Measurements from ENCODE around the gene ARSJ.
A peak's percentile ranks its signal among the peaks of the same experiment; 100 is the strongest.

Gene ARSJ

DNA sequence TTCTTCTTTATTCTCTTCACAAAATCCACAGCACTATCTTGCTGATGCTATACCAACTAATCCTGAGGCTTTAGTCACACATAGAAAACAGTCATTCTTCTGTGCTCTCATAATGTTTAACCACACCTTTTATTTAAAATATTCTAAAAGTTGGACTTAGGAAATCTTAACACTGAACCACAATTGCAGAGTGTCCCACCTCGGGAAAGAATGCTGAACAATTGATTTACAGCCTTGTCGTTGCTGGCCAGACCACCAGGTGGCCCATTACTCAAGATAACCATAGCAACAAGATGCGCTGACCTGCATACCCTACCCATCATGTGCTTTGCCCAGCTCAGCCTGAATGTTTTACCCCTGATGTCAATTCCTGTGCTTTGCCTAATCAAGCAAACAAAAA lies 100.8 kb downstream of the ARSJ start:
- Histone ChIP-seq H2AFZ (ENCODE audit: low read length) (no peak overlapping the region), H3F3A (ENCODE audit: insufficient read depth, low read length) (no peaks in the 10 kb centered on the region), H3K79me2 (ENCODE audit: insufficient read depth, low read length) (no peaks in the 10 kb centered on the region), H3K27me3 (ENCODE audit: insufficient read depth, low read length) (no peaks in the 10 kb centered on the region), H3K9ac (ENCODE audit: low read length) (no peak overlapping the region), H3K4me2 (ENCODE audit: low read length) (no peak overlapping the region), H3K4me3 (ENCODE audit: low read depth, low read length, poor library complexity, severe bottlenecking) (no peak overlapping the region), H3K27ac (ENCODE audit: low read depth, low read length, poor library complexity, severe bottlenecking) (no peak overlapping the region), H3K4me1 (ENCODE audit: insufficient read depth, low read length, severe bottlenecking) (no peaks in the 10 kb centered on the region), H3K36me3 (ENCODE audit: insufficient read depth, low read length) (no peaks in the 10 kb centered on the region), H3K9me2 (ENCODE audit: low read depth, low read length) (no peaks in the 10 kb centered on the region), H3K9me3 (ENCODE audit: low read length) (no peaks in the 10 kb centered on the region), H4K20me1 (ENCODE audit: insufficient read depth, low read length) (no peaks in the 10 kb centered on the region)
- TF ChIP-seq, protein P1, sequence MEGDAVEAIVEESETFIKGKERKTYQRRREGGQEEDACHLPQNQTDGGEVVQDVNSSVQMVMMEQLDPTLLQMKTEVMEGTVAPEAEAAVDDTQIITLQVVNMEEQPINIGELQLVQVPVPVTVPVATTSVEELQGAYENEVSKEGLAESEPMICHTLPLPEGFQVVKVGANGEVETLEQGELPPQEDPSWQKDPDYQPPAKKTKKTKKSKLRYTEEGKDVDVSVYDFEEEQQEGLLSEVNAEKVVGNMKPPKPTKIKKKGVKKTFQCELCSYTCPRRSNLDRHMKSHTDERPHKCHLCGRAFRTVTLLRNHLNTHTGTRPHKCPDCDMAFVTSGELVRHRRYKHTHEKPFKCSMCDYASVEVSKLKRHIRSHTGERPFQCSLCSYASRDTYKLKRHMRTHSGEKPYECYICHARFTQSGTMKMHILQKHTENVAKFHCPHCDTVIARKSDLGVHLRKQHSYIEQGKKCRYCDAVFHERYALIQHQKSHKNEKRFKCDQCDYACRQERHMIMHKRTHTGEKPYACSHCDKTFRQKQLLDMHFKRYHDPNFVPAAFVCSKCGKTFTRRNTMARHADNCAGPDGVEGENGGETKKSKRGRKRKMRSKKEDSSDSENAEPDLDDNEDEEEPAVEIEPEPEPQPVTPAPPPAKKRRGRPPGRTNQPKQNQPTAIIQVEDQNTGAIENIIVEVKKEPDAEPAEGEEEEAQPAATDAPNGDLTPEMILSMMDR (IDR thresholded peaks at IDR 0.05; ENCODE audit: low read length) = peak; percentile 52
- no peak for TF ChIP-seq EZH2 (IDR thresholded peaks at IDR 0.05; ENCODE audit: borderline replicate concordance, low read length)

GRCh38 chr4:113874480-113874879 lies 105.0 kb downstream of the ARSJ start:
- Histone ChIP-seq H3K36me3 (ENCODE audit: insufficient read depth, low read length) (no peaks in the 10 kb centered on the region), H3K9me2 (ENCODE audit: low read depth, low read length) (no peaks in the 10 kb centered on the region), H3K9ac (ENCODE audit: low read length) (no peak overlapping the region), H3K27ac (ENCODE audit: low read depth, low read length, poor library complexity, severe bottlenecking) (no peak overlapping the region), H3K79me2 (ENCODE audit: insufficient read depth, low read length) (no peaks in the 10 kb centered on the region), H3K4me1 (ENCODE audit: insufficient read depth, low read length, severe bottlenecking) (no peaks in the 10 kb centered on the region), H3K9me3 (ENCODE audit: low read length) (no peaks in the 10 kb centered on the region), H3F3A (ENCODE audit: insufficient read depth, low read length) (no peaks in the 10 kb centered on the region), H4K20me1 (ENCODE audit: insufficient read depth, low read length) (no peaks in the 10 kb centered on the region), H2AFZ (ENCODE audit: low read length) (no peak overlapping the region), H3K4me2 (ENCODE audit: low read length) (no peak overlapping the region), H3K4me3 (ENCODE audit: low read depth, low read length, poor library complexity, severe bottlenecking) (no peak overlapping the region), H3K27me3 (ENCODE audit: insufficient read depth, low read length) (no peaks in the 10 kb centered on the region)
- TF ChIP-seq, protein P1 (IDR thresholded peaks at IDR 0.05; ENCODE audit: low read length) = no peak
- no peak for TF ChIP-seq EZH2 (IDR thresholded peaks at IDR 0.05; ENCODE audit: borderline replicate concordance, low read length)

- no peaks in the 10 kb centered on the region for H3K4me1 ChIP-seq (ENCODE audit: insufficient read depth, low read length, severe bottlenecking)
- H3K27me3 ChIP-seq (ENCODE audit: insufficient read depth, low read length) = no peaks in the 10 kb centered on the region
- no peaks in the 10 kb centered on the region for H4K20me1 ChIP-seq (ENCODE audit: insufficient read depth, low read length)
- H3K9me3 ChIP-seq (ENCODE audit: low read length) = no peaks in the 10 kb centered on the region
- H3K27ac ChIP-seq (ENCODE audit: low read depth, low read length, poor library complexity, severe bottlenecking) = no peak overlapping the region
- H3F3A ChIP-seq (ENCODE audit: insufficient read depth, low read length) = no peaks in the 10 kb centered on the region
- no peak overlapping the region for H2AFZ ChIP-seq (ENCODE audit: low read length)
- no peak overlapping the region for H3K4me2 ChIP-seq (ENCODE audit: low read length)
- no peaks in the 10 kb centered on the region for H3K9me2 ChIP-seq (ENCODE audit: low read depth, low read length)
- H3K36me3 ChIP-seq (ENCODE audit: insufficient read depth, low read length) = no peaks in the 10 kb centered on the region
- H3K4me3 ChIP-seq (ENCODE audit: low read depth, low read length, poor library complexity, severe bottlenecking) = no peak overlapping the region
- no peaks in the 10 kb centered on the region for H3K79me2 ChIP-seq (ENCODE audit: insufficient read depth, low read length)
- no peak overlapping the region for H3K9ac ChIP-seq (ENCODE audit: low read length)
- TF ChIP-seq EZH2 (IDR thresholded peaks at IDR 0.05; ENCODE audit: borderline replicate concordance, low read length) = no peak
- TF ChIP-seq, protein P1 (IDR thresholded peaks at IDR 0.05; ENCODE audit: low read length) = no peak
Observed at GRCh38 chr4:113873508-113873907, 105.9 kb downstream of the ARSJ start.
